Measurements from ENCODE around the gene PRKAG2.

The PRKAG2 gene

GRCh38 chr7:151706277-151707104 lies 170.4 kb downstream of the PRKAG2 start:
- H4K20me1 ChIP-seq (ENCODE audit: insufficient read depth, low read length, poor library complexity, severe bottlenecking) = no peaks in the 10 kb centered on the region
- no peak overlapping the region for H3K4me3 ChIP-seq (ENCODE audit: low read length, poor library complexity, severe bottlenecking)
- no peak overlapping the region; the same call in 1 of the 2 replicates for H2AFZ ChIP-seq (ENCODE audit: low read length)
- no peak overlapping the region for H3K4me2 ChIP-seq (ENCODE audit: low read depth, low read length, poor library complexity, severe bottlenecking)
- TF ChIP-seq EZH2phosphoT487 (IDR thresholded peaks at IDR 0.05; ENCODE audit: borderline replicate concordance) (no peak), CTCF (conservative IDR thresholded peaks at IDR 0.05; ENCODE audit: low read length) (no peak)
- H3K79me2 ChIP-seq (ENCODE audit: insufficient read depth, low read length) = no peaks in the 10 kb centered on the region
- no peak overlapping the region for H3K9ac ChIP-seq (ENCODE audit: low read depth, low read length, poor library complexity, severe bottlenecking)
- no peaks in the 10 kb centered on the region for H3K9me2 ChIP-seq (replicated peaks; ENCODE audit: low read depth, low read length)
- no peaks in the 10 kb centered on the region for H3K27me3 ChIP-seq (ENCODE audit: insufficient read depth, low read length, poor library complexity, severe bottlenecking)
- H3F3A ChIP-seq (ENCODE audit: low read depth) = no peaks in the 10 kb centered on the region
- H3K36me3 ChIP-seq (ENCODE audit: insufficient read depth, low read length) = no peaks in the 10 kb centered on the region
- no peaks in the 10 kb centered on the region for H3K9me3 ChIP-seq (ENCODE audit: insufficient read depth, low read depth, low read length)
- peaks cover 3% of the 10 kb centered on the region for H3K4me1 ChIP-seq (ENCODE audit: insufficient read depth, low read length, poor library complexity, severe bottlenecking)

GRCh38 chr7:151705636-151706276 lies 171.2 kb downstream of the PRKAG2 start:
- Histone ChIP-seq H3K4me1 (ENCODE audit: insufficient read depth, low read length, poor library complexity, severe bottlenecking) (peaks cover 3% of the 10 kb centered on the region), H3K4me2 (ENCODE audit: low read depth, low read length, poor library complexity, severe bottlenecking) (peak overlapping the region; percentile 40), H3K9ac (ENCODE audit: low read depth, low read length, poor library complexity, severe bottlenecking) (no peak overlapping the region), H3K4me3 (ENCODE audit: low read length, poor library complexity, severe bottlenecking) (peak overlapping the region; percentile 26), H2AFZ (ENCODE audit: low read length) (peak overlapping the region; percentile 80), H3K9me2 (replicated peaks; ENCODE audit: low read depth, low read length) (no peaks in the 10 kb centered on the region), H4K20me1 (ENCODE audit: insufficient read depth, low read length, poor library complexity, severe bottlenecking) (no peaks in the 10 kb centered on the region), H3K27me3 (ENCODE audit: insufficient read depth, low read length, poor library complexity, severe bottlenecking) (no peaks in the 10 kb centered on the region), H3F3A (ENCODE audit: low read depth) (no peaks in the 10 kb centered on the region), H3K36me3 (ENCODE audit: insufficient read depth, low read length) (no peaks in the 10 kb centered on the region), H3K79me2 (ENCODE audit: insufficient read depth, low read length) (no peaks in the 10 kb centered on the region), H3K9me3 (ENCODE audit: insufficient read depth, low read depth, low read length) (no peaks in the 10 kb centered on the region)
- TF ChIP-seq CTCF (conservative IDR thresholded peaks at IDR 0.05; ENCODE audit: low read length) (peak; percentile 80), EZH2phosphoT487 (IDR thresholded peaks at IDR 0.05; ENCODE audit: borderline replicate concordance) (no peak)

GRCh38 chr7:151704960-151705635 lies 171.8 kb downstream of the PRKAG2 start:
- Histone ChIP-seq H4K20me1 (ENCODE audit: insufficient read depth, low read length, poor library complexity, severe bottlenecking) (no peaks in the 10 kb centered on the region), H3K4me1 (ENCODE audit: insufficient read depth, low read length, poor library complexity, severe bottlenecking) (peaks cover 3% of the 10 kb centered on the region), H2AFZ (ENCODE audit: low read length) (no peak overlapping the region), H3K27me3 (ENCODE audit: insufficient read depth, low read length, poor library complexity, severe bottlenecking) (no peaks in the 10 kb centered on the region), H3K4me3 (ENCODE audit: low read length, poor library complexity, severe bottlenecking) (no peak overlapping the region), H3K9me2 (replicated peaks; ENCODE audit: low read depth, low read length) (no peaks in the 10 kb centered on the region), H3K9ac (ENCODE audit: low read depth, low read length, poor library complexity, severe bottlenecking) (no peak overlapping the region), H3K9me3 (ENCODE audit: insufficient read depth, low read depth, low read length) (no peaks in the 10 kb centered on the region), H3F3A (ENCODE audit: low read depth) (no peaks in the 10 kb centered on the region), H3K36me3 (ENCODE audit: insufficient read depth, low read length) (no peaks in the 10 kb centered on the region), H3K4me2 (ENCODE audit: low read depth, low read length, poor library complexity, severe bottlenecking) (no peak overlapping the region), H3K79me2 (ENCODE audit: insufficient read depth, low read length) (no peaks in the 10 kb centered on the region)
- no peak for TF ChIP-seq EZH2phosphoT487 (IDR thresholded peaks at IDR 0.05; ENCODE audit: borderline replicate concordance)
- no peak for TF ChIP-seq CTCF (conservative IDR thresholded peaks at IDR 0.05; ENCODE audit: low read length)
